Measurements from ENCODE around the gene ZDHHC7. TPM values are rescaled to one million over a fixed set of nuclear protein-coding genes. Genes with fewer than 3 reads are reported as not detected.

ZDHHC7 gene
- total RNA-seq, 1 donor from 2014 or later = 67.3 TPM

DNA sequence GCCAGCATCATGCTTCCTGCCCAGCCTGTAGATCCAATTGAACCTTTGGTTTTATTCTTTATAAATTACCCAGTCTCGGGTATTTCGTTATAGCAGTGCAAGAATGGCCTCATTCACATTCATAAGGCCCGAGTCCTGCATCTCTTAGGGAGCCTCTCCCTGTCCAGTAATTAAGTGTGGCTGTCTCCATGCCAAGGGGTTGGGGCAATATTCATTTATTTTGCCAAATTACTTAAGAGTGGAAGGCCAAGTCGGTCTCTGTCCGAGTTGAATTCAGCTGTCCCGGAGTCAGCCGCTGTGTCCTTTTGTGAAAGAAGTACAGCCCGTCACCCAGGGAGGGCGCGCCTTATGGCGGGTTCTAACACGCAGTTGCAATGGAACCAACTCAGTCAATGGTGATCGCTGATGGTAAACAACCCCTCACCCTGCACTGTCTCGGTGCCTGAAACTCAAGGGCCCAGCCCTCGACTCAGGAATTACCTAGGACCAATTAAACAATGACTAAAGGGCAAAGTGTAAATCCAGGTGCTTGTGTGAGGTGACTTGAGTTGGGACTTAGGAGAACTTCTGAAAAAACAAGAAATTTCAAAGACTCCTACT, 38.5 kb upstream of the ZDHHC7 start:
- H3K4me1 Mint-ChIP-seq (ENCODE audit: low read depth) = peaks cover 16% of the 10 kb centered on the region
- DNase-seq (ENCODE audit: low spot score, unreplicated experiment) = no peak
- no peak overlapping the region for H3K27ac Mint-ChIP-seq
- peaks cover 1% of the 10 kb centered on the region for H3K36me3 Mint-ChIP-seq (ENCODE audit: insufficient read depth)
- no peaks in the 10 kb centered on the region for H3K9me3 Mint-ChIP-seq (ENCODE audit: low read depth)
- TF ChIP-seq, protein P1, sequence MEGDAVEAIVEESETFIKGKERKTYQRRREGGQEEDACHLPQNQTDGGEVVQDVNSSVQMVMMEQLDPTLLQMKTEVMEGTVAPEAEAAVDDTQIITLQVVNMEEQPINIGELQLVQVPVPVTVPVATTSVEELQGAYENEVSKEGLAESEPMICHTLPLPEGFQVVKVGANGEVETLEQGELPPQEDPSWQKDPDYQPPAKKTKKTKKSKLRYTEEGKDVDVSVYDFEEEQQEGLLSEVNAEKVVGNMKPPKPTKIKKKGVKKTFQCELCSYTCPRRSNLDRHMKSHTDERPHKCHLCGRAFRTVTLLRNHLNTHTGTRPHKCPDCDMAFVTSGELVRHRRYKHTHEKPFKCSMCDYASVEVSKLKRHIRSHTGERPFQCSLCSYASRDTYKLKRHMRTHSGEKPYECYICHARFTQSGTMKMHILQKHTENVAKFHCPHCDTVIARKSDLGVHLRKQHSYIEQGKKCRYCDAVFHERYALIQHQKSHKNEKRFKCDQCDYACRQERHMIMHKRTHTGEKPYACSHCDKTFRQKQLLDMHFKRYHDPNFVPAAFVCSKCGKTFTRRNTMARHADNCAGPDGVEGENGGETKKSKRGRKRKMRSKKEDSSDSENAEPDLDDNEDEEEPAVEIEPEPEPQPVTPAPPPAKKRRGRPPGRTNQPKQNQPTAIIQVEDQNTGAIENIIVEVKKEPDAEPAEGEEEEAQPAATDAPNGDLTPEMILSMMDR (IDR thresholded peaks at IDR 0.05; ENCODE audit: unreplicated experiment) = no peak
- no peaks in the 10 kb centered on the region for H3K27me3 Mint-ChIP-seq
- H3K4me3 Mint-ChIP-seq (ENCODE audit: low read depth) = no peak overlapping the region

DNA sequence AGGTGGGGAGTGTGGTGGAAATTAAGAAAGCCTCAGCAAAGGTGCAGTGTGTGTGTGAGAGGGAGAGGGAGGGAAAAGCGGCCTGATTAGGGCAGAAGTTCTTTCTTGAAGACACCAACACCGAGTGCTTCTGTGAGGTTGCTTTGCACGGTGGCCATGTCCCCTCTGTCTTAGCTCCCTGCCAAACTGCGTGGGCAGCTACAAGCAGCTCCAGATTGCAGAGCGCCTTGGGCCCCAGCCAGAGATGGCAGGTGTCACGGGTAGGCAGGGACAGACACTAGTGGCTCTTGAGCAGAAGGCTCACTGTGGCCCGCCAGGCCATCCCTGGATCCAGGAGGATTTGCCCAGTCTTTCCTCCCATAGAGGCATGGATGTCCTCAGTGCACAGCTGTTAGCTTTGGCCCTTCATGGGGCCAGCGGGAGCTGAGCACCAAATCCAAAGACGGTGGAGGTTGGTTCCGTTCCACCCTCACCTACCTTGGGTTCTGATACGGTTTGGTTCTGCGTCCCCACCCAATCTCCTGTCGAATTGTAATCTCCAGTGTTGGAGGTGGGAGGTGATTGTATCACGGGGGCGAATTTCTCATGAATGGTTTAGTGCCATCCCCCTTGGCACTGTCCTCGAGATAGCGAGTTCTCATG, 37.7 kb upstream of the ZDHHC7 start:
- H3K9me3 Mint-ChIP-seq (ENCODE audit: low read depth) = no peaks in the 10 kb centered on the region
- TF ChIP-seq, protein P1 (IDR thresholded peaks at IDR 0.05; ENCODE audit: unreplicated experiment) = no peak
- H3K4me1 Mint-ChIP-seq (ENCODE audit: low read depth) = peaks cover 16% of the 10 kb centered on the region
- H3K27ac Mint-ChIP-seq = no peak overlapping the region
- no peaks in the 10 kb centered on the region for H3K27me3 Mint-ChIP-seq
- DNase-seq (ENCODE audit: low spot score, unreplicated experiment) = no peak
- H3K4me3 Mint-ChIP-seq (ENCODE audit: low read depth) = no peak overlapping the region
- H3K36me3 Mint-ChIP-seq (ENCODE audit: insufficient read depth) = peaks cover 1% of the 10 kb centered on the region

DNA sequence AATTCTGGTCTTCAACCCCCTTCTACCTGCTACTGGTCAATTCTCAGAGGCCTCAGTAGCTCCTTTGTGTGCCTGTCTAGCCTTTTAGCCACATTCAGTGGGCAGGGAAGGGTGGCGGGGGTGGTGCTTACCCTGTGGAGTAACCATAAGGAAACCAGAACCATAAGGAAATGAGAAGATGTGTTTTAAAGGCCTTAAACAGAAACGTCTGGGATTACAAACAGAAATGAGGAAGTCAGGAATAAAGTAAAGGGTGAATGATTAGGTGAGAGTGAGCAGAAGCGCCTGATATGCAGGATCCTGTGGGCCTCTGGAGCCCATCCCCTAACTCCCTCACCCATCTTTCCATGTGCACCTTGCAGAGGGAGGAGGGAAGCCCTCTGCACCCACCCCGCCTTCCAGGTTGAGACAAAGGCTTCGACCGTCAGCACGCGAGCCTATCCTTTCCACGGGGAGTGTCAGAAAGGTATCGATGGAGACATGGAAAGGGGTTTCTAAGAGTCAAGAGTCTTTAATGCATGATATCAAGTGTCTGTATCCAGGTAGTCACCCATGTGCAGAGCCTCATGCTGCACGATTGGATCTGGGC, 36.6 kb upstream of the ZDHHC7 start:
- Mint-ChIP-seq H3K36me3 (ENCODE audit: insufficient read depth) (peaks cover 1% of the 10 kb centered on the region), H3K9me3 (ENCODE audit: low read depth) (no peaks in the 10 kb centered on the region), H3K4me1 (ENCODE audit: low read depth) (peaks cover 16% of the 10 kb centered on the region), H3K4me3 (ENCODE audit: low read depth) (peak overlapping the region; percentile 42), H3K27ac (peak overlapping the region; percentile 84), H3K27me3 (no peaks in the 10 kb centered on the region)
- TF ChIP-seq, protein P1 (IDR thresholded peaks at IDR 0.05; ENCODE audit: unreplicated experiment) = no peak
- DNase-seq (ENCODE audit: low spot score, unreplicated experiment) = no peak

DNA sequence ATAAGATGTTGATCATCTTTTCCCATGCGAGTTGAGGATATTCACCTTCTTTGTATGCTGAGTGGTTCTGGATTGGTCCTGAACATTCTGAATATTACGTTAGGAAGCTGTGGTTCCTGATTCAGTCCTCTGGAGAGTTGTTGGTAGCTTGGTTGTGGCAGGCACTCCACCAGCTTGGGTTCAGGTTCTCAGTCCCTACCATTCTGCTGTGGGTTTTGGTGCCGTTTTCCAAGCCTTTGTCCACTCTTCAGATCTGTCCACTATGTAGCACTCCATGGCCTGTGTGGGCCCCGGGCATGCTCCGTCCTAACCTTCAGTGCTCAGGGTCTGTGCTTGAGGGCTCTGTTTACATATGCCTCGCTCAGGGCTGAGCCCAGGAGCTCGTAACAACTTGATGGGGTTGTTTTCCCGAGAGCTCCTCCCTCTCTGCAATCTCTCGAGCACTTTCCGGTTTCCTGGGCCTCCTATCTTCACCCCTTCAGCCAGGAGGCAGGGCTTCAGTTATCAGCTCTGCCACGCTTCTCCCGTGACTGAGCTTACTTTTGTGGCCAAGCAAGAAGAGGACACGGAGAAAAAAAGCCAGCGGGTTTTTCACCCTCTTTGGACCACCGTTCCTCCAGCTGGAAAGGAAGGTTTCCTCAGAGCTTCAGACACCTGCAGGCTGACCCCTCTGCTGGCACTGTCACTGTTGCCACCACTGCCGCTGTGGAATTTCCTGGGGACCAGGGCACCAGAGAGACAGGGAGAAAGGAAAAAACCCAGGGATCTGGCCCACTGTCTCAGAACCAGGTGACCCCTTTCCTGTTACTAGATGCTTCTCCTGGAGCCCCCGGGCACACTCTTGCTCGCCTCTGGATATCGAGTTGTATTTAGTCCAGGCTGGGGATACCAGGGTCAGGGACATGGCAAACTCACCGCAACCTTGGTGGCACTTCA, 35.9 kb upstream of the ZDHHC7 start:
- no peak for DNase-seq (ENCODE audit: low spot score, unreplicated experiment)

More for the DNA sequence above, 35.9 kb upstream of the ZDHHC7 start:
- peaks cover 1% of the 10 kb centered on the region for H3K36me3 Mint-ChIP-seq (ENCODE audit: insufficient read depth)
- peak overlapping the region; percentile 84 for H3K27ac Mint-ChIP-seq
- H3K9me3 Mint-ChIP-seq (ENCODE audit: low read depth) = no peaks in the 10 kb centered on the region
- no peaks in the 10 kb centered on the region for H3K27me3 Mint-ChIP-seq
- peak overlapping the region; percentile 42 for H3K4me3 Mint-ChIP-seq (ENCODE audit: low read depth)
- H3K4me1 Mint-ChIP-seq (ENCODE audit: low read depth) = peaks cover 16% of the 10 kb centered on the region
- TF ChIP-seq, protein P1 (IDR thresholded peaks at IDR 0.05; ENCODE audit: unreplicated experiment) = no peak

All from progenitor cell of endocrine pancreas (in vitro differentiated cells).